CD1c-positive myeloid dendritic cell (primary cell): Measurements from ENCODE around the gene PPP1R12A.
"Not testable (repeated sequence)": the region's sequence is repeated elsewhere in the genome, so short reads cannot be mapped to it uniquely, and the experiment has no call there.

Experiments
- DNase-seq: peaks from one replicate; pipeline ENCODE4 v3.0.0-alpha.2; 2016; ENCODE audit errors: extremely low spot score

The PPP1R12A gene

DNA sequence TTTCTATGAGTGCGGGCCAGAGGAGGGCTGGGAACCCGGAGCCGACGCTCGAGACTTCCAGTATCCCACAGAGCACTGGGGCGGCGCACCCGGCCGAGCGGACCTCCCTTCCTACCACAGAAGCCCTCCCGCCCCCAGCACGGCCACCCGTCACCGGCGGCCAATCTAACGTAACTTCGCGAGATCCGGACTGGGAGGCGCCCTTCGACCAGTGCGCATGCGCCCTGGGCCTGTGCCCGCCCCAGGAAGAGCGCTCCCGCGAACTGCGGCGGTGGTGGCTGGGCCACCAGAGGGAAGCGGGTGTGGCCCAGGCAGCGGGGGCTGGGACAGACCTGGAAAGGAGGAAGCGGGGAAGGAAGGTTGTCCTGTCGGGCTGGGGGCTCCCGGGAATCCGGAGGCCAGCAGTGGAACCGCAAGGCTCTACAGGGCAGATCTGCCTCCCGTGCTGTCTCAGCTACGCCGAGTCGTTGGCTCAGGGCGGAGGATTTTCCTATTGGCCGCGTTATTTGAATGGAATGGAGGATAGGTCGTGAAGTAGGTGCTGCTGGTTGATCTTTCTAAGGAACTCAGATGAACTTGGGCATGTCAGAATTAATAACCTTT is at the start of gene PPP1R12A:
Gene PPP1R12A (minus strand): TSS at position 77 of the 603 bp plus-strand sequence. CDS start 166 bp downstream, outside the sequence.
- DNase-seq: peak; percentile 99

DNA sequence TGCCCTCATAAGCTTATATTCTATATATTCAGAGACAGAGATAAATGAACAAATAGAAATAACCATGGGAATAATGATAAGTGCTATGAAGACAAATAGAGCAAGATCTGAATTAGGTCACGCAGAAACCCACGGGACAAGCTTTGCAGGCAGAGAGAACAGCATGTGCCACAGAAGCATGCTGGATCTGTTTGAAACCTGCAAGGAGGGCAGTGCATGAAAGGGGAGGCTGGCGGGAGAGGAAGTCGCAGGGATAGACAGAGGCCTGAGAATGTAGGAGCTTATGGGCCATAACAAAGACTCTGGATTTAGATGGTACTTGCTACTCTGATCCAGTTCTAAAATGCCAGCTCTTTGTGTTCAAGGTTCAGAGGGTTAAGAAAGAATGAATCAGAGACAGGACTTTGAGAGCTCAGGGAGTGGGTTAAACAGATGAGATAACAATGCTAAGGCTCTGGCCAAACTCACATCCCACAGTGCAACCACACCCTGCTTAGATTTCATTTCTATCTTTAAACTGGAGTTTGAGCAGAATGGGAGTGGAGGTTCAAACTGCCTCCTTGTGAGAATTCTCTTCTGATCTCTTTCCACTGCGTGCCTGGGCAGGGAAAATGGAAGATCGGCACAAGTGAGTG is 49.2 kb upstream of the PPP1R12A start:
- no peak for DNase-seq

DNA sequence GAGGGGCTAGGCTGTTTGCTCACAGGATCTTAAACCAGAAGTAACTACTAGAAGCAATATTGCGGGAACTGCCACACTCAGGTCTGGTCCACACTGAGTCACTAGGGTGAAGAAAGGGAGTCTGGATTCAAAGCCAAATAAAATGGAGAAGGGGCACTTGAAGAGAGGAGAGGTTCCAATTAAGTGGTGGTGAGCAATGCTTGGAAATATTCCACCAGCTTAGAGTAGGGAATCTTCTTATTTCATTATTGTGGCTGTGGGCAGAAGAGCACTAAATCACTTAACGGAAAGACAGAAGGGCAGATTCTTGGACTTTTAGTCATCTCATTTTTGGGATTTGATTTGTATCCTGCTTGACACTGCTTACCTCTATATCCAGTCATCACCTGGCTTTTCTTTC is 48.6 kb upstream of the PPP1R12A start:
- no peak for DNase-seq

DNA sequence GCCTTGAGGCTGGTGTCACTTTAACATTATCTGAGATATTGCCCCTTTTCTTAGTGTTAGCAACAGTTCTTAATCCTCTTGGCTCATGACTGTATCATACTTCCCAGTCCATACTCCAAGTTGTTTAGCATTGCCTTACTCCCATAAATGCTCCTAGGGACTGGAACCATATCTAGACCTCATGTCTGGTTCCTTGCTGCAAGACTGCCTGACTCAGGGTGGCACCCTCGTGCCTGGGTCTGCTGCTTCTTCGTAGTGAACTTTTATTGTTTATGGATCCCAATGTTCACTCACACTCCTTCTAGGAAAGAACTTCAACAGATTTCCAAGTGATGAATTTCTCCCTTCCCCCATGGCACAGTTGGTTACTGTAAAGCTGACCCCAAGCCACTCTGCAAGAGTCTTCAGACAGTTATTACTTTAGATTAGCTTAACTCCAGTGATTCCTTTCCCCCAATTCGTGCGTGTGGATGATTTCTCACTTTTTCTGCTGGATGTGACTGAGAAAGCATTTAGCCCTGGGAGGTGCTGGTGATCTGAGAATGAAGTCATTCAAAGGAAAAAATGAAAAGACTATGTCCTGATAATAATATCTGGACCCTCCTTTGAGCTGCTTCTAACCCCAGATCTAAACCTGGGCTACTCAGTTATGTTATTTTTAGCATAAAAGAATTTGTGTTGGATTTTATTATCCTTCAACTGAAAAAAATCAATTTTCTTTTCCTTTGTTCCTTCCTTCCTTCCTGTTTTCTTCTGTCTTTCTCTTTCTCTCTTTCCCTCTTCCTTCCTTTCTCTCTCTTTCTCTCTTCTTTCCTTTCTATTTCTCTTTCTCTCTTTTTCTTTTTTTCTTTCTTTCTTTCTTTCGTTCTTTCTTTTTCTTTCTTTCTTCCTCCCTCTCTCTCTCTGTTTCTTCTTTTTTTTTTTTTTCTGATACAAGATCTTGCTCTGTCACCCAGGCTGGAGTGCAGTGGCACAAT is 47.5 kb upstream of the PPP1R12A start:
- no peak for DNase-seq

DNA sequence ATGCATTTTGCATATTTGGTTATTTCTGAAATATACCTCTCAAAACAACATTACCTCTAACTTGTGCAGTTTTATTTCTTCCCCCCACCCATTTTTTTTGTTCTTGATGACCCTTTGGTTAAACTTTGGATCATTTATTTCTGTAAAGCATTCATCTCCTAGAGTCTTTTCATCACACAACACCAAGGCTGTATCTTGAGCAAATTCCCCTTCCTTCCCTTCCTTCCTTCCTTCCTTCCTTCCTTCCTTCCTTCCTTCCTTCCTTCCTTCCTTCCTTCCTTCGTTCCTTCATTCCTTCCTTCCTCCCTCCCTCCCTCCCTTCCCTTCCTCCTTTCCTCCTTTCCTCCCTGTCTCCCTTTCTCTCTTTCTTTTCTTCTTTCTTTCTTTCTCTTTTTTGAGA is 43.8 kb upstream of the PPP1R12A start:
- DNase-seq: no peak

DNA sequence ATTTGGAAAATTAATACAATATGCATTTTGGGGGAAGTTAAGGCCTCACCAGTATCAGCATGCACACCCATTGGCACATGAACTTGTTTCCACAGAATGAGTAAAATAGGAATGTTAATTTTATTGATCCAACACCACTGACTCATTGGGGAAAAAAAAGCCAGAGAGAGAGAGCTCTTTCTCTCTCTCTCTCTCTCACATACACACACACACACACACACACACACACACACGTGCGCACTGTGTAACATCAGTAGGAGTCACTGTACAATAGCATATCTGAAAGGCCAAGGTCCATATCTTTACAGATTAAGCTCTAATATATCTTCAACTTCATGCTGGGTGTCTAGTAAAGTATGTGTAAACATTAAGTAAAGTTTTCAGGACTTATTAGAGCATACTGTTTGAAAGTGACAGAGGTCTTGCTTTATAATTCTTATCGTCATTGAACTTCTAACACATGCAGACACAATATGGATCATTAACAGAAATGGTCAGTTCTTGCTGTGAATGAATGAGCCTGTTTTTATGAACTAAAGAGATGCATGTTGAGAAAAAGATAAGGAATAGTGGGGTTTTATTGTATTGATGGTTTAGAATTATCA is 43.1 kb upstream of the PPP1R12A start:
- not testable (repeated sequence) for DNase-seq

DNA sequence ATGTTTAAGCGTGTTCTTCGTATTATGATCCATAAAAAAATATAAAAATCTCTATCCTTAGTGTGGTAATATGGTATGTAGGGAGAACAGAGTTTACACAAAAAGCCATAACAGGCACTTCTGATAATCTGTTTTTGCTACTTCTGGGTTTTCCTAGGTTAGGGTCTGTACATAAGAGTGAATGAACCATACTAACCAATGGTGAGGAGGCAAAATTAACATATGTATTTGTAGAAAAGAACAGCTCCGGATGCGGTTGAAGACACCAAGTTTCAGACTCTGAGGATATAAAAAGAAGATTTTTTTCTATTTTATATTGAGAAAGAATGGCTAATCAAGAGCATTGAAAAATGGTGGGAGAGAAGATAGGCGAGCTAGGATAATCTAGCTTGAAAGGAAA is 40.2 kb upstream of the PPP1R12A start:
- DNase-seq: no peak

DNA sequence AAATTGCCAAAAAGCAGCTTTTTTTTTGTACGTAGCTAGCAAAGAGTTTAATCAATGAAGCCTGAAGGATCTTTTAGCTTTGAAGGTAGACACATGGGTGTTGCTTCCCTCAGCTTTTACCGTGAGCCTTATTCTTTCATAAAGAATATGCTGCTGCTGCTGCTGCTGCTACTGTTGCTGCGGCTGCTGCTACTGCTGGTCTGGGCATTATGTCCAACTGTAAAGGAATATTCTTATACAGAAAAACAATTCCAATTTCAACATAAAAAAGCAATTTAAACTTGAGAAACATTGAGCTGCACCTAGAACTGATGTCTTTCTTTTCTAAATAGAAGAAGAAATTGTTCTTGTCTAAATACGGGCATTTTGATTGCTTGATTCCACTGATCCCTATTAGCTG is 38.9 kb upstream of the PPP1R12A start:
- no peak for DNase-seq

DNA sequence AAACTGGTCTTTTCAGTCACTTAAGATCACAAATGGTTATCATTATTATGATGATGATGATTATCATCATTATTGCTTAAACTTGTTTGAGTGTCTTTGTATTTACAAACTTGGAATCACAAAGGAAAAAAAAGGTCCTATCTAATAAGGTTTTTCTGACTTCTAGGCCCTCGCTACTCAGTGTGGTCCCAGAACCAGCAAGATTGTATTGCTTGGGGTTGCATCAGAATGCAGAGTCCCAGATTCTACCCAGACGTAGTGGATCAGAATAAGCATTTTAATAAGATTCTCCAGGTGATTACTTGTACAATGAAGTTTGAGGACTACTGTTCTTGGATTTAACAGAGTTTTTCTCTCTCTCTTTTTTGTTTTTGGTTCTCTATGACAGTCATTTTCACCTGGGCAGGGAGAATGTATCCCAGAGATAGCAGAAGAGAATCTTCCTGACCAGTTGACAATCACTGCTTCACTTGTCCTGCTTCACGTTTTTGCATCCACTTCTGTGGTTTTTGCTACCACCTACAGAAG is 29.3 kb upstream of the PPP1R12A start:
- DNase-seq: no peak

DNA sequence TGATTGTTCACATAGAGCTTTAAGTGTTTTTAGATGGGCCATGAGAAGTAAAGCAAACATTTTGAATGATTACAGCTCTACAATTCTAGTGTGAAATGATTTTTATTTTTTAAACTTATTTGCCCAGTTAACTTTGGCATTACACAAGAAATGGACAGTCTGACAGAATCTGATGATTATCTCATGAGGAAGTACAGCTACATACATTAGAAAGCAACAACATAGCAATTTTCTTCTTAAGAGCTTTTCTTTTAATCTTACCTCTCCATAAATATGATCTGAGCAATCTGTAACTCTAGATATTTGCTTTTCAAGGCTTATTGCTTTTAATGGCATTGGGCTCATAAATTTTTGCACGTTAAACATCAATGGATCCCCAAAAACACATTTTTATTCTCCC is 26.5 kb upstream of the PPP1R12A start:
- no peak for DNase-seq

DNA sequence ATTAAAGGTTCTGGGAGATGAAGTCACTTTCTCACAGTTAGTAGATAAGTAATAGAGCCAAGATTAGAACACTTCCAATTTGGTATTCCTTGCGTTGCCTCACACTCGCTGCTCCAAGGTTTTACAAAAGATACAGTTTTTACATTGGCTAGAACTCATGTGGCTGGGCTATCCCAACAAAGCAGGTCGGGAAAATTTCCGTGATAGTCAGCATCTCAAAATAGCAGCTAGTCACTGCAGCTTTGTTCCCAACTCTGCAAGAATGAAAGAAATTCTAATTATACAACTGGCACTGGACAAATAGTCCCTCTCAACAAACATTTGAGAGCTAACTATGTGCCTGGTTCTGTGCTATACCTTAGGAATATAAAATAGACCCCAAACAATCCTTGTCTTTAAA is 24.6 kb upstream of the PPP1R12A start:
- DNase-seq: no peak

DNA sequence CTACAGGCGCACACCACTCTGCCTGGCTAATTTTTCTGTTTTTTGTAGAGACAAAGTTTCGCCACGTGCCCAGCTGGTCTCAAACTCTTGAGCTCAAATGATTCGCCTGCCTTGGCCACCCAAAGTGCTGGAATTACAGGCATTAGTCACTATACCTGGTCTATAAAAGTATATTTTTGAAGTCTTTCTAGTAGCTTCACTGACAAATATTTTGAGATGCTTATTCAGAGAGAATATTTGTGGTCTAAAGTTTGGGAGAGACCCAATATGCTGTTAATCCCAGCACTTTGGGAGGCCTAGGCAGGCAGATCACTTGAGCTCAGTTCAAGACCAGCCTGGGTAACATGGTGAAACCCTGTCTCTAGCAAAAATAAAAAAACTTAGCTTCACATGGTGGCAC is 22.0 kb upstream of the PPP1R12A start:
- DNase-seq: no peak

DNA sequence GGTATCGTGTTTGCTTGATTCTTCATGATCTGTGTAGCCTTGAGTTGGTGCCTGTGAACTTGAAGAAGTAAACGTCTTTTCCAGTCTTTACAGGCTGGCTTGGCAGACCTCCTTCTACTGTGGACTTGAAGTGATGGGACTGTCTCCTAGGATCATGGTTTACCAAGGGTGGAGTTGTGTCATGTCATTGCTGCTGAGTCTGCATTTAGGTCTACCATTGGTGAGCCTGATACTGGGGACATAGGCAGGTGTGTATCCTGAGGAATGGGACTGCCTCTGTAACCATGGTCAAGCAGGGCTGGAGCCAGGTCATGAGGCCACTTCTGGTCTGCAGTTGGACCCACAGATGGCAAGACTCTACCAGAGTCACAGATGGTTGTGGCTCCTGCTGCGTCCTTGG is 20.7 kb upstream of the PPP1R12A start:
- no peak for DNase-seq

DNA sequence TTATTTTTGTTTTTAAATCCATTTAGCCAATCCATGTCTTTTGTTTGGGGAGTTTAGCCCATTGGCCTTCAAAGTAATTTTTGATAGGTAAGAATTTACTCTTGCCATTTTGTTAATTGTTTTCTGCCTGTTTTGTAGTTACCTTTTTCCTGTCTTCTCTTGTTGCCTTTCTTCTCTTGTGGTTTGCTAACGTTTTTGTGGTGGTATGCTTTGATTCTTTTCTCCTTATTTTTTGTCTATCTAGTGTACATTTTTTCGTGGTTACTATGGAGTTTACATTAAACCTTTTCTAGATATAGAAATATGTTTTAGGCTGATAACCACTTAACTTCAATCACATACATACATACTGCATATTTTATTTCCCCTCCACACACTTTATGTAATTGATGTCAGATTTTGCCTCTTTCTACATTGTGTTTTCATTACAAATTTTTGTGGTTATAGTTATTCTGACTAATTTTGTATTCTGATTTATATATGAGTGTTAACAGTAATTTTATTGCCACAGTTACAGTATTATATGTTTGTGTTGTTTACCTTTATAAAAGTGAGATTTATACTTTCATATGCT is 19.2 kb upstream of the PPP1R12A start:
- DNase-seq: no peak

DNA sequence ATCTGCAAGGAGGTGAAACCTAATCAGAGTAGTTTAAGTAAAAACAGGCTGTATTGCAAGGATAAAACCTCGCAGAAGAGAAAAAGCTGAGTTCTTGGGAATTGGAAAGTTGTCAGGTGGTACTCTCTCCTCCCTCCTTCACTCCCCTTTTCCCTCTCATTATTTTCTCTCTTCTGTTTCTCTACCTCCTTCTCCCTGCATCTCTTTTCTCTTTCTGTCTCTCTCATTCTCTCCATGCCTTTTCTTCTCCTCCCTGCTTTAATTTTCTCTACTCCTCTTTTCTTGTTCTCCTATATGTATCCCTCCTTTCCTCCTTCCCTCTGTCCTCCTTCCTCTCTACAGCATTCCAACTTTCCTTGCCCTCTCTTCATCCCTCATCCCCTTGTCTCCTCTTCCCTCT is 14.2 kb upstream of the PPP1R12A start:
- DNase-seq: no peak

DNA sequence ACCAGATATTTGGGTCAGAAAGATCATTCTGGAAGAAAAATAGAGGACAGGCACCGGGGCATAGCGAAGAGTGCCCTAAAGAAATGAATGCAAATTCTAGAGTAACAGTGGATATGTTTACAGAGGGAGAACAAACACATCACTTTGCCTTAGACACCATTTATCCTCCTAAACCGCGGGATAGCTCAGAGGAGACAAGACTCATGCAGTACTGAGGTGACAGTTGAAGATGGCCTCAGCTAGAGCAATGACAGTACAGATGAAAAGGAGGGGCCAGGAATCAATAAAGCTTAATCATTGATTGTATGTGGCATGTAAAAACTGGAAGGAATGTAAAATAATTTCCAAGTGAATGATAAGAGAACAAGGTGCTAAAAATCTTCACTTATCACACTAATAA is 10.5 kb upstream of the PPP1R12A start:
- DNase-seq: no peak

DNA sequence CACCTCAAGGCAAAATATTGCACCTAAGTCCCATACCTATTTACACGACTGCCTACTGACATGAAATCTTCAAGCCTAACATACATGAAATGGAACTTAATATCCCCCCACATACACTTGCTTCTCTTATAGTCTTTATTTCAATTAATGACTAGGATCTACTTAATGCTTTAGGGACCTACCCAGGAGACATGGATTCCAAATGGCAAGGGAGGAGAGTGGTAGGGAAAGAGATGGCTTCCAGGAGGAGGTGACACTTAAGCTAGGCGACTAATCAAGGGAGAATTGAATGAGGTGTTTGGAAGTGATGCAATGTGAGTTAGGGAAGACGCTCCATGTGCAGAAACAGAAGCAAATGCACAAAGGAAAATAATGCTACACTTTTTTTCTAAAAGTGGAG is 9.7 kb upstream of the PPP1R12A start:
- DNase-seq: no peak

DNA sequence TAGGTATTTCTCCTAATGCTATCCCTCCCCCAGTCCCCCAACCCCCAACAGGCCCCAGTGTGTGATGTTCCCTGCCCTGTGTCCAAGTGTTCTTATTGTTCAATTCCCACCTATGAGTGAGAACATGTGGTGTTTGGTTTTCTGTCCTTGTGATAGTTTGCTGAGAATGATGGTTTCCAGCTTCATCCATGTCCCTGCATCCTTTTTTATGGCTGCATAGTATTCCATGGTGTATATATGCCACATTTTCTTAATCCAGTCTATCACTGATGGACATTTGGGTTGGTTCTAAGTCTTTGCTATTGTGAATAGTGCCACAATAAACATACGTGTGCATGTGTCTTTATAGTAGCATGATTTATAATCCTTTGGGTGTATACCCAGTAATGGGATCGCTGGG is 7.9 kb upstream of the PPP1R12A start:
- not testable (repeated sequence) for DNase-seq

DNA sequence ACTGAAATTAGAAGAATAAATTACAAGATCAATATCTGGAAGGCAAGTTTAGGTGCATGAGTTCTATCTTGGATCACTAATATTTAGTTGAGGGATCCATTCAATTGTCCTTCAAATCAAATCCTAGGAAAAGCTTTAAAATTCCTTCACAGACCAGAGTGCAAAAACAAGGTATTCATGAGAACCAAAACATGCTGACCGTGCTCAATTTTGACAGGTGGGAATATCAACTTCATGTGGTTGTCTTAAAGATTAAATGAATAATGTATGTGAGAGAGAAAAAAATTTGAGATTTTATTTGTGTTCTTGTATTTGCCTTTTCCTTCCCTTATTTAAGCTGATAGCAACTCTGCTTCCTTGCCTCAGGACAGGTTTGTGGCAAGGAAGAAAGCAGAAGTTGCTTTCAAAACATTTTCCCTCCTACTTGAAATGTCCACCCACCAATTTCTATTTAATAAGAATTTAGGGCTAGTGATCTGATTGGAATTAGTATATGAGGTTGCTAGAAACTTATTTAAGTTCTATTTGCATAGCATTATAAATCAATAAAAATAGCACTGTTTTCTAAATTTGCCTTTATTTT is 4.9 kb upstream of the PPP1R12A start:
- peak; percentile 64 for DNase-seq

DNA sequence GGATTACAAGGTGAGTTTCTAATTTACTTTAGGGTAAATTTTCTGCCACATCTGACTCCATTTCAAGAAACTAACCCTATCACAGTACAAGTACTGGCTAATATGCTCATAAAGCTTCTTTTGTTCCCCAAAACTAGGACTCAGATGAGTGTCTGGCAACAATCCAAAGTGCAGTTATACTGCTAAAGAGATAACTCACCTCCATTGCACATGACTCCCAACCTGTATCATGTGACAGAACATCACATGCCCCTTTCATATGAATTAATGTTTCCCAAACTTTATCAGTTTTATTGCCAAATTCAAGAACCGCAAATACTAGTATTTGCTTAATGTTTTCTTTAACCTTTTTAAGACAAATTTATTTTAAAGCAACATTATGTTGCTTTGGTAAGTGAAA is 3.9 kb upstream of the PPP1R12A start:
- DNase-seq: no peak

DNA sequence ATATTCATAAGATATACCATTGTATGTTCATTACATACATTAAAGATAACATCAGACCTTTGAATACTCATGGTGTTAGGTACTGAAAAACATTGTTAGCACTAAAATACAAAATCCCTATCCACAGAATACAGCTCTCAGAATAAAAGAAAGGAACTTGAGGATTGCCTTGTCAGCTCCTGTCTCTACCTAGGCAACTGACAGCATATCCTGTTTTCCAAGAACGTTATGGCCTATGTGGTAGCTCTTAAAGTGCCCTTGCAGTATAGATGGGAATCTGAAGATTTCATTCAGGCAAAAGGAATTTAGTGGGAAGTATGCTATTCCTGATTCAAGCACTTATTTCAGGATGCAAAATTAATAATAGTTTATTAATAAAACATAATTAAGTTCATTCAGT is 1.8 kb upstream of the PPP1R12A start:
- DNase-seq: no peak
